HG03103 (cell line): ENCODE results near the gene ATG14.
"Not testable (repeated sequence)": the region's sequence is repeated elsewhere in the genome, so short reads cannot be mapped to it uniquely, and the experiment has no call there.

Experiments used
- ATAC-seq: cut with Tn5 transposase; IDR thresholded peaks from one replicate; pipeline ENCODE4 v1.9.1; 2021; ENCODE audit warnings: low read depth; ENCODE audit not compliant: unreplicated experiment

The ATG14 gene

GRCh38 chr14:55353686-55354467, 57.8 kb downstream of the ATG14 start:
- no peak for ATAC-seq

GRCh38 chr14:55352201-55352600, 59.4 kb downstream of the ATG14 start:
- ATAC-seq = no peak

- no peak for ATAC-seq
These were observed 60.5 kb downstream of the ATG14 start for GRCh38 chr14:55351111-55351510.

GRCh38 chr14:55350461-55350860, 61.2 kb downstream of the ATG14 start:
- ATAC-seq = no peak

- no peak for ATAC-seq
These were observed 62.1 kb downstream of the ATG14 start for GRCh38 chr14:55349565-55349964.

GRCh38 chr14:55348766-55349453, 62.7 kb downstream of the ATG14 start:
- ATAC-seq = no peak

- ATAC-seq = no peak
These were observed 63.9 kb downstream of the ATG14 start for GRCh38 chr14:55347748-55348147.

GRCh38 chr14:55347040-55347439, 64.6 kb downstream of the ATG14 start:
- no peak for ATAC-seq

GRCh38 chr14:55344582-55345163, 67.0 kb downstream of the ATG14 start:
- not testable (repeated sequence) for ATAC-seq

GRCh38 chr14:55341781-55342180, 69.8 kb downstream of the ATG14 start:
- ATAC-seq = no peak

GRCh38 chr14:55340482-55340881, 71.1 kb downstream of the ATG14 start:
- no peak for ATAC-seq

- ATAC-seq = peak; percentile 80
These were observed 71.9 kb downstream of the ATG14 start for GRCh38 chr14:55339770-55340169.

GRCh38 chr14:55336691-55337090, 74.9 kb downstream of the ATG14 start:
- ATAC-seq = no peak

GRCh38 chr14:55336162-55336561, 75.5 kb downstream of the ATG14 start:
- no peak for ATAC-seq

GRCh38 chr14:55333711-55334485, 77.7 kb downstream of the ATG14 start:
- ATAC-seq = no peak

- ATAC-seq = no peak
These were observed 78.7 kb downstream of the ATG14 start for GRCh38 chr14:55332654-55333570.

- no peak for ATAC-seq
These were observed 81.5 kb downstream of the ATG14 start for GRCh38 chr14:55329999-55330710.

- ATAC-seq = no peak
These were observed 83.3 kb downstream of the ATG14 start for GRCh38 chr14:55328317-55328716.

GRCh38 chr14:55327179-55327578, 84.5 kb downstream of the ATG14 start:
- ATAC-seq = peak; percentile 65
